Measurements from ENCODE around the gene APCDD1.

Gene APCDD1

DNA sequence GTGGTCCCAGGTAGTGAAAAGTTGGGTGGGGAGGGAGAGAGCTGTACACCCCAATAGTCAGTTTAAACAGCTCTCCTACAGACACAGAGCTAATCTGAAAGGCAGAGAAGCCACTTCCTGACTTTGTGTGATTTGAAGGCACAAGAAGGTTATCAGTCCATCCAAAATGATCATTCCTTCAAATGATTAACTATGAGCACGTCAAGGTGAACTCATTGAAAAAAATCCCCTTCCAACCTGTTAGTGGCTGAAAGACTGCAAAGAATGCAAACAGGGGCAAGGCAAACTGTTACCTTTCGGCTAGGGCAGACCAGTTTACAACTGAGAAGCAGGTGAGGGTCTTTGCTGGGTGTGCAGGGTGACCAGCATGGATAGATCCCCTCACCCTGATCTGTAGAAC is 22.8 kb upstream of the APCDD1 start:
- no peak for DNase-seq (ENCODE audit: low read depth in 1 of 2, low spot score in 1 of 2)

GRCh38 chr18:10432781-10433180 is 21.7 kb upstream of the APCDD1 start:
- no peak for DNase-seq (ENCODE audit: low read depth in 1 of 2, low spot score in 1 of 2)

- no peak for DNase-seq (ENCODE audit: low read depth in 1 of 2, low spot score in 1 of 2)
Observed at GRCh38 chr18:10436160-10436559, 18.3 kb upstream of the APCDD1 start.

DNA sequence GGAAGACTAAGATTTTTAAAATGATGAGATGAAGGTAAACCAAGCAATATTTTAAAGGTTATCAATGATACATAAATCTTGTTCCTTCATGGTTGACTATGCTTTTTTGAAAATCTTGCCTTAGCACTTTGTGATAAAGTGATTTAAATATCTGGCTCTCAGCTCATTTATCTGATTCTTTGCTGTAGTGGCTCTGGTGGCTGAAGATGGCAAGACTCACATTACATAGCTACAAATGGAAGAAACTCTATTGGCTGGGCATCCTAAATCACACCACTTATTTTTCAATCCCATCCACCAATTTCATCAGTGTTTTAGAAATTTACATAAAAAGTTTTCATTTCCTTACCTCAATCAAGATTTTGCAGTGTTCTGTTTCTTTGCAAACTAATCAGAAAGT is 16.6 kb upstream of the APCDD1 start:
- DNase-seq (ENCODE audit: low read depth in 1 of 2, low spot score in 1 of 2) = no peak

- DNase-seq (ENCODE audit: low read depth in 1 of 2, low spot score in 1 of 2) = no peak
Observed at GRCh38 chr18:10439898-10440297, 14.5 kb upstream of the APCDD1 start.

DNA sequence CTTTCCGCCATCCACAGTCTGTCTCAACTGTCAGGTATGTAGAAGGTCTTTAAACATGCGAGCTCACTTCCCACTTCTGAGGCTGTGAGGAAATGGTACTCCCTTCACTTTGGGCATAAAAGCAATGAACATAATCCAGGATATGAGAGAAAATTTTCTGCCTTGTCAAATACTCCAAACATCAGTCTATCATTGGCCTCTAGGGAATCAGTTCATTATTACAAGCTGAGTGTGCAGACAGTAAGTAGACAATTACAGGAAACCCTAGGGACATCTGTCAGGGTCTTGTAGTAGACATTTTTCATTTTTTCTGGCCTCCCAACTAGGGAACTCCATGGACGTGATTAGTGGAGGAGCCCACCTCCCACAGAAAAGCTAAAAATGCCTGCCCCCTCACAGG is 13.6 kb upstream of the APCDD1 start:
- no peak for DNase-seq (ENCODE audit: low read depth in 1 of 2, low spot score in 1 of 2)

DNA sequence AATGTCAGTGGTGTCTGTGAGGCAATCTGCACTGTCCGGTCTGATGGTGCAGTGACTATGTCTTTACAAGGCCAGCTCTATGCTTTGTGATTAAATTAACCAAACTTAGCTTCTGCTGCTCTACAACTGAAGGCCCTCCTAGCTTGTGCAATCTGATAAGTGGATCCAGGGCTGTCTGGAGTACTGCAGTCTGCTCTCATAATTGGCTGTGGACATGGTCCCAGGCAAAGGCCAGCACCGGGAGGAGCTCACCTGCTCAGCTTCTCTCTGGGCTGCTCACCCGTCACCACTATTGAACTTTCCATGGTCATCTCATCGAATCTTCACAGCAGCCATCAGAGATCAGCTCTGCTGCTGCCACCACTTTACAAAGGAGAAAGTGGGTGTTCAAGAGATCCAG is 13.0 kb upstream of the APCDD1 start:
- no peak for DNase-seq (ENCODE audit: low read depth in 1 of 2, low spot score in 1 of 2)

DNA sequence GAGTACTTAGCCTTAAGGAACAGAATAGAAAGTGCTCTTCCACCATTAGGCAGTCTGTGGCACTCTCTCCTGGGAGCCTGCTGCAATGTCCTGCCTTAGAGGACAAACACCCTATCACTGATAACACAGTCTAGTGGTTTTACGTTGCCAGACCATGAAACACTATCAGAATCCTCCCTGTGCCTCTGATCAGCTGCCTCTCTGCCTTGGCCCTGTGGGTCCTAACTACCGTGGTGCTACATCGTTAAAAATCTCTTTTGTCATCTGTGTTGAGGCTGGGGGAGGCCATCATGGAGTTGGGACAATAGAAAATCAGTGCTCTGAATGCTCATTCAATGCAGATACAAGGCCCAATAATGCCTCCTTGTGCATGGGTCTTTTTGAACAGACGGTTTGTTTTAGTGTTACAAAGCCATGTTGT is 11.9 kb upstream of the APCDD1 start:
- no peak for DNase-seq (ENCODE audit: low read depth in 1 of 2, low spot score in 1 of 2)

GRCh38 chr18:10443001-10443400 is 11.4 kb upstream of the APCDD1 start:
- DNase-seq (ENCODE audit: low read depth in 1 of 2, low spot score in 1 of 2) = no peak

GRCh38 chr18:10444314-10445006 is 10.0 kb upstream of the APCDD1 start:
- DNase-seq (ENCODE audit: low read depth in 1 of 2, low spot score in 1 of 2) = no peak

DNA sequence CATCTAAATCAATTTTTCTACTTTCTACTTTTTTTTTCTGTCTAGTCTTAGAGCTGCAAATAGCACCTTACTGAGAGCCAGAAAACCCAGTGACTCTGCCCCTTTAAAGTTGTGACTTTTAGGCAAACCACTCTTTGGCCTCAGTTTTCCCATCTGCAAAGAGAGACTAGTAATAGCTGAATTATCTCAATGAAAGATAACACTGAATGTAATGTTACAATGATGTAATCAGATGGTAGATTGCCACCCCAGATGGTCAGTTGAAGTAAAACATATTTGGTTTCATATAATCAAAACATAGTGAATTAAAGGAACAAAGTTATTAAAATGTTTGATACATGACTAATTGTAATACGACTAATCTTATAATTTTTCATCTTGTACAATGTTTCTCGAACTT is 5.0 kb upstream of the APCDD1 start:
- no peak for DNase-seq (ENCODE audit: low read depth in 1 of 2, low spot score in 1 of 2)

DNA sequence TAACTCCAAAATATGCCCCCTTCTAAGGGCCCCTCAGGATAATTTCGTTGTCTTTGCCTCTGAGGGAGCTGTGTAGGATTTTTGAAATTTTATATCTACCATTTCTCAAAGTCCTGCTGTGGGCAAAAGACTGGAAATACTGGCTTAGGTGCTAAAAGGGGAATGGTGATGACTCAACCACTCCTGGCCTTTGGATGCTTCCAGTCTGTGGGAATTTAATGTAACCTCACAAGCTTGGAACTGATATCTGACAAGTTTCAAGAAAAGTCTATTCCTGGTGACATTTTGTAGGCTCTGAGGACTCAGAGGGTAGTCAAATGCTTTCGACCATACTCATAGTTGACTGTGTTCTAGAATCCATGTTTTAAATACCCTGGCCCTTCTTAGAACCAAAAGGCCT is 3.4 kb upstream of the APCDD1 start:
- no peak for DNase-seq (ENCODE audit: low read depth in 1 of 2, low spot score in 1 of 2)

DNA sequence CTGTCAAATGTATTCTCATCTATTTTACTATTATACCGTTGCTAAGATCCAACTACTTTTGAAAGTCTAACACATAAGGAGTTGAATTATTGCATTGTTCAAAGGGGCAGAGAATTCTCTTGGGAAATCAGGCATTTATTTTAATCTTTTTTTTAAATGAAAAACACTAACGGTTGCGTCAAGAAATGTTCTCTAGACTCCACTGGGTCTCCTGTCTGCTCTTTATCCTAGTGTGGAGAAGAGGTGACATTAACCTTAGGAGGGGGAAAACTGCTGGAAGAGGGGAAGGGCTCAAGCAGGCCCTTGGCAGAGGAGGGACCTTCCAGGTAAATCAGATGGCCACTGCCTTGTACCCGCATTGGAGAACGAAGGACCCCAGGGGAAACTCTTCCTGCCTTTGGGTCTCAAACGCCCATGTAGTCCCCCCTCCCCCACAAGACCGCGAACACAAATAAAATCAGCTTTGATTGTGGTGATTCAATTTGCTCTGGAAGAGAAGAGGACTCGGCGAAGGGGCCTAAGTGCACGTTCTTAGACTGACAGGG is 1.1 kb upstream of the APCDD1 start:
- DNase-seq (ENCODE audit: low read depth in 1 of 2, low spot score in 1 of 2) = no peak

DNA sequence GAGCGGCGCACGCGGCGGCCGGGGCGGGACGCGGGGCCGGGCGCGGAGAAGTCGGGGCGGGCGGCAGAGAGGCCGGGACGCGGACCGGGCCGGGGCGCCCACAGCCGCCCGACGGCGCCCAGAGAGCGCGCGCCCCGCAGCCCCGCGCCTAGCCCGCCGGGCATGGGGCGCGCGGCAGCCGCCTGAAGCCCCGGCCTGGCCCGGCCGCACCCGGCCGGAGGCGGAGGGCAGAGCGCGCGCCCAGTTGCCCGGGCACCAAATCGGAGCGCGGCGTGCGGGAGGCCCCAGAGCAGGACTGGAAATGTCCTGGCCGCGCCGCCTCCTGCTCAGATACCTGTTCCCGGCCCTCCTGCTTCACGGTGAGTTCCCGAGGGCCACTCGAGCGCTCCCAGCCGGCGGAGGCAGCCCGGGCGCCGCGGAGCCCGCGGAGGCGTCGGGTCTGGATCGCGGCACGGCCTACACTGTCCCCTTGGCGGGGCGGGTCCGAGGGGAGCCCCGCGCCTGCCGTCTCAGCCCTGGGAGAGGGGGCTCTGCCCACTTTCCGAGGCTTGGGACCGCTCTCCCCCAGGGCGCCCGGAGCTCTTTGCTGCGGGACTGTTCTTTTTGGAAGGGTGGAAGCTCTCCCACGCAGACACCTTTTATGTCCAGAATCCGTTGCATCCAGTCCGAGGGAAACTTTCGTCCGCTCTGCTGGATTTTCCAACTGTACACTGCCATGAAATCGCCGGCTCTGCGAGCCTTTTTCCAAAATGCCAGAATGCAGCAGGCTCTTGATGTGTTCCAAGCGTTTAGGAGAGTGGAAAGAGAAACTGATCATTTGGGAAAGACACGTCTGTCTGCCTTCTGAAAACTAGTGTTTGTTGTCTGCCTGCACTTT is 484 bp downstream of the APCDD1 start:
- no peak for DNase-seq (ENCODE audit: low read depth in 1 of 2, low spot score in 1 of 2)

GRCh38 chr18:10455726-10456453 is 1.5 kb downstream of the APCDD1 start:
- DNase-seq (ENCODE audit: low read depth in 1 of 2, low spot score in 1 of 2) = no peak

DNA sequence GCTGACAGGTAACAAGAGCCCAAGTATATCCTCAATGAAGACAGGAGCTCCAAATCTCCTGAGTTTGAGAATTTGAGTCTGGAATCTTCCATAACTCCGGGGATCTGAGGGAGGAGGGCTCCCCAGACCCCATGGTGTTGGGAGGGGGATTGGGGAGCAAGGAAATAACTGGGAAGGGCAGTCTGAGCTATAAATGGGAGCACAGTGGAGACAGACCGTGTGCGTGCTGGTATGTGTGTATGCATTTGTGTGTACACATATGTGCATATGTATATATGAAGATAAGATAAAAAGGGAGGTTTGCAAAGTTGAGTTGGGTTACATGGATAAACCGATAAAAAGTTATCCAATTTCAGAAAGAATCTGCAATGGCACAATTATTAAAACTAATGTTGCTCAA is 2.3 kb downstream of the APCDD1 start:
- no peak for DNase-seq (ENCODE audit: low read depth in 1 of 2, low spot score in 1 of 2)

DNA sequence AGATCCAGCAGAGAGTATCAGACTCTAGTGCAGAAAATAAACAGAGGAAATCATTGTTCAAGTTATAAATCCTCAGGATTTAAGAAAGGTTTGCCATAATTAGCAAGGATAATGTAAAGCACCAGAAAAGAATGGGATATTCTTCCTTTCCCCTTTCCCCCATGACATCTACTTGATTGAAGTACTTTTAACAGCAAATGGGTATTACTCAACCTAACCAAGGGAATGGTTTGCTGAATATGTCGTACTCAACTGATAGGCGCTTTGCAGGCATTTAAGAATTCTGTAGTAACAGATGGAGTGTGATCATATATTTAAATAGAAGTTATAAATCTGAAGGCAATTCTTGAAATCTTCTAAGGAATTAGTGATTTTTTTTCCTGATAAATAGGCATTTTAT is 2.7 kb downstream of the APCDD1 start:
- DNase-seq (ENCODE audit: low read depth in 1 of 2, low spot score in 1 of 2) = no peak

DNA sequence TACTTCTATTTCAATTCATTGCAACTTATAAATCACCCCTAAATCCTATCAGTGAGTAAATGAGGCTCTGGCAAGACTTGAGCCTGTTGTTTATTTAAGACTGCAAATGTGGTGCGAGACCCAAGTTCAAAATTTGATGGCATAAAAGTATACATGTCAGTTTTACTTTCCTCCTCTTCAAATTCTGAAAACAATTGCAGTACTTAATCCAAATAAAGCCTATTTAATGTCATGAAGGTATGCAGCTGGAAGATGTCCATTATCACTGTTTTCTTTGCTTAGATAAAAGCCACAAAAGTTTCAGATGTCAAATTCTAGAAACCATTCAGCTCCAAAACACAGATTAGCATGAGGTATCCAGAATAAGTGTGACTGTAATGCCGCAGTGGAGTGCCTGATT is 3.3 kb downstream of the APCDD1 start:
- no peak for DNase-seq (ENCODE audit: low read depth in 1 of 2, low spot score in 1 of 2)

GRCh38 chr18:10458691-10459090 is 4.3 kb downstream of the APCDD1 start:
- no peak for DNase-seq (ENCODE audit: low read depth in 1 of 2, low spot score in 1 of 2)

- DNase-seq (ENCODE audit: low read depth in 1 of 2, low spot score in 1 of 2) = no peak
Observed at GRCh38 chr18:10459587-10459986, 5.2 kb downstream of the APCDD1 start.

DNA sequence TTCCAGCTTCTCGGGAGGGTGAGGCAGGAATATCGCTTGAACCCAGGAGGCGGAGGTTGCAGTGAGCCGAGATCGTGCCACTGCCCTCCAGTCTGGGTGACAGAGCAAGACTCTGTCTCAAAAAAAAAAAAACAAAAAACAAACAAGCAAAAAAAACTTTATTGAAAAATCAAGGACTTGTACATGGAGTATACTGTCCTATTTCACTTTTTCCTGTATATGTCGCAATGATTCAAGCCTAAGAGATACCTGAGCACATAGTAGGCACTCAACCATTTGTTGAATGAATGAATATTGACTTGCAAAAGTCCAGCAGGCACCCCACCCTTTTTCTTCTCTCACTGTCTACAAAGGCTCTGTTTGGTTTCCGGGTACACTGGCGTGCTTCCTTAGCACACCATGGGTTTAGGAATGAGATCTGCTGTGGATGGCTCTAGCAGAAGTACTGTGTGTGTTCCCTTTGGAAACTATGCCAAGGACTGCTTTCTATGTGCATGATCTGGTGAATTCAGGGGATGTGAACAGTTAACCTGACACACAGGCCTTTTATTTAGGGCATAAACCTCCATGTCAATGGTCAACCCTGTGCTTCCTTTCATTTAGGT is 6.1 kb downstream of the APCDD1 start:
- DNase-seq (ENCODE audit: low read depth in 1 of 2, low spot score in 1 of 2) = no peak

All from stimulated activated CD4-positive, alpha-beta T cell treated with anti-CD3 and anti-CD28 coated beads, Interleukin-15, amount 100 ng/mL, for 1 hour (primary cell).